ENCODE measurements around the gene BLID. TPM values are rescaled to one million over a fixed set of nuclear protein-coding genes. Genes with fewer than 3 reads are reported as not detected.

BLID gene
- total RNA-seq, 1 donor from 2014 or later: not detected

DNA sequence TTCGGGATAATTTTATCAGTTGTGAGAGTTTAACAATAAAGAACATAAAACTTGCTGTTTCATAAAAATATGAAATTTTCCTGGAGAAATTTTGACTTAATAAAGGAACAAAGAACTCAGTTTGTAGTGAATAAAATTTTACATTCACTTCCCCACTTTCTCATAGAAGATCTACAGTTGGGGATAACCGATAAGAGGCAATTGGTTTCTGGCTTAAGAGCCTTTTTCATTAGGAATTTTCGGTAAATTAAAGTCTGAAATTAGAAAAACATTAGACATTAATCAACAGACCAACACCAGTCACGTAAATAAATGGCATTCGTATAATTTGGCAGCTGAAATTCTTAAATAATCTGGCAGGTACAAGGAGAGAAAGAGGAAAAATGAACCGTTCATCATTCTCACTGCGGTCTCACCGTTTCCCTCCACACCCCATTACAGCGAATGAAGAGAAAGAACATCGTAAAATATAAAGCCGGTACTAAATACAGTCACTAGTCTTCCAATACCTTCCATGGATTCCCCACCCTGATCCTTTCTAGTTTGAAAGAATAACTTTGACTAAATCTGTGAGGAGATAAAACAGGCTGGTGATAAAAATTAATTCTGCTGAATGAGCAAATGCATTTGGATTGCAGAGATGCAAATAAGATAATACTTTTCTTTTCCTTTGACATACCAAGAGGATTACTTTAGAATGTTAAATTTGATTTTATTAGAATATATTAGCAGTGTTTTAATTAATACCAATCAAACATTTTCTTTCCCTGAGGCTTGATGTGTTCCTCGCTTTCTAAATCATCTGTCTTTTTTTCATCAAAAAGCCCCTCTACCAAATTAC, 19.5 kb downstream of the BLID start:
- Mint-ChIP-seq H3K36me3 (peaks cover 33% of the 10 kb centered on the region), H3K27me3 (ENCODE audit: insufficient read depth, low read depth) (no peaks in the 10 kb centered on the region), H3K27ac (peak overlapping the region; percentile 12), H3K4me3 (peak overlapping the region; percentile 71), H3K4me1 (peaks cover 41% of the 10 kb centered on the region), H3K9me3 (peaks cover 14% of the 10 kb centered on the region)
- H3K27me3 ChIP-seq: peaks cover 40% of the 10 kb centered on the region
- peaks cover 9% of the 10 kb centered on the region for H3F3A ChIP-seq (ENCODE audit: low read depth)
- peaks cover 32% of the 10 kb centered on the region for H3K4me1 ChIP-seq
- no peaks in the 10 kb centered on the region for H3K9me3 ChIP-seq (ENCODE audit: low read depth)
- H3K79me2 ChIP-seq (ENCODE audit: low read depth): no peaks in the 10 kb centered on the region
- H2AFZ ChIP-seq (replicated peaks): no peak overlapping the region
- H3K36me3 ChIP-seq: no peaks in the 10 kb centered on the region
- TF ChIP-seq, protein P1, sequence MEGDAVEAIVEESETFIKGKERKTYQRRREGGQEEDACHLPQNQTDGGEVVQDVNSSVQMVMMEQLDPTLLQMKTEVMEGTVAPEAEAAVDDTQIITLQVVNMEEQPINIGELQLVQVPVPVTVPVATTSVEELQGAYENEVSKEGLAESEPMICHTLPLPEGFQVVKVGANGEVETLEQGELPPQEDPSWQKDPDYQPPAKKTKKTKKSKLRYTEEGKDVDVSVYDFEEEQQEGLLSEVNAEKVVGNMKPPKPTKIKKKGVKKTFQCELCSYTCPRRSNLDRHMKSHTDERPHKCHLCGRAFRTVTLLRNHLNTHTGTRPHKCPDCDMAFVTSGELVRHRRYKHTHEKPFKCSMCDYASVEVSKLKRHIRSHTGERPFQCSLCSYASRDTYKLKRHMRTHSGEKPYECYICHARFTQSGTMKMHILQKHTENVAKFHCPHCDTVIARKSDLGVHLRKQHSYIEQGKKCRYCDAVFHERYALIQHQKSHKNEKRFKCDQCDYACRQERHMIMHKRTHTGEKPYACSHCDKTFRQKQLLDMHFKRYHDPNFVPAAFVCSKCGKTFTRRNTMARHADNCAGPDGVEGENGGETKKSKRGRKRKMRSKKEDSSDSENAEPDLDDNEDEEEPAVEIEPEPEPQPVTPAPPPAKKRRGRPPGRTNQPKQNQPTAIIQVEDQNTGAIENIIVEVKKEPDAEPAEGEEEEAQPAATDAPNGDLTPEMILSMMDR (IDR thresholded peaks at IDR 0.05): no peak
- no peak for TF ChIP-seq EZH2 (IDR thresholded peaks at IDR 0.05)
- H3K4me2 ChIP-seq: peak overlapping the region; percentile 39
- no peak overlapping the region for H3K27ac ChIP-seq
- H3K9ac ChIP-seq: no peak overlapping the region
- H3K4me3 ChIP-seq: no peak overlapping the region
- DNase-seq (ENCODE audit: low spot score): no peak
- no peaks in the 10 kb centered on the region for H4K20me1 ChIP-seq (ENCODE audit: low read depth)

DNA sequence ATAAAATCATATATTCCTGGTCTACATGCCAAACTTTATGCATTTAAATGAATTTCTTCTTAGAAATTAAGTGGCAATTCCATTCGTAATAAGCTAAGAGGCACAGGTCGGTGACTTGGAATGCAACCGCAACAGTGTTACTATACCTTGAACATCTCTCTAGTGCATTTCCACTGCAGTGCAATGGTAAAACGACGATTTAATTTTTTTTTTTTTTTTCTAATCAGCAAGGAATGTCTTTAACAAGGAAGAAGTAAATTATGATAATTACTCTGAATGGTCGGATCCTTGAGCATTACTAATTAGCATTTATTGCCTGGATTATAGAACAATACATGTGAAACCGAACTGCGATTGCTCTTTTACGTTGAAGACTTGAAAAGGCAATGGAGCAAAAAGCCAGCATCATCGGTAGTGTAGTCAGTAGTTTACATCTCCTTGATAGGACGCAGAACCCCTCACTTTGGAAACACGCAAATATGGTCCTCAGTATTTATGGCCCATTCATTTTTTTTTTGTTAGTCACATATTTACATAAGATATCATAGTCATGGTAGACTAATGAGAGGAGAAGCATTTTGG, 20.2 kb downstream of the BLID start:
- Mint-ChIP-seq H3K4me3 (no peak overlapping the region), H3K9me3 (peaks cover 16% of the 10 kb centered on the region), H3K36me3 (peaks cover 40% of the 10 kb centered on the region), H3K27me3 (ENCODE audit: insufficient read depth, low read depth) (no peaks in the 10 kb centered on the region), H3K4me1 (peaks cover 38% of the 10 kb centered on the region), H3K27ac (no peak overlapping the region)
- peaks cover 25% of the 10 kb centered on the region for H3K4me1 ChIP-seq
- peak; percentile 66 for TF ChIP-seq EZH2phosphoT487 (IDR thresholded peaks at IDR 0.05)
- TF ChIP-seq, protein P1 (IDR thresholded peaks at IDR 0.05): no peak
- TF ChIP-seq EZH2 (IDR thresholded peaks at IDR 0.05): no peak
- H3K9ac ChIP-seq: no peak overlapping the region
- H2AFZ ChIP-seq (replicated peaks): no peak overlapping the region
- H3F3A ChIP-seq (ENCODE audit: low read depth): peaks cover 2% of the 10 kb centered on the region
- no peak overlapping the region for H3K4me2 ChIP-seq
- H3K9me3 ChIP-seq (ENCODE audit: low read depth): no peaks in the 10 kb centered on the region
- no peaks in the 10 kb centered on the region for H4K20me1 ChIP-seq (ENCODE audit: low read depth)
- no peaks in the 10 kb centered on the region for H3K79me2 ChIP-seq (ENCODE audit: low read depth)
- H3K36me3 ChIP-seq: no peaks in the 10 kb centered on the region
- peaks cover 33% of the 10 kb centered on the region for H3K27me3 ChIP-seq
- no peak for DNase-seq (ENCODE audit: low spot score)
- H3K4me3 ChIP-seq: no peak overlapping the region
- no peak overlapping the region for H3K27ac ChIP-seq

DNA sequence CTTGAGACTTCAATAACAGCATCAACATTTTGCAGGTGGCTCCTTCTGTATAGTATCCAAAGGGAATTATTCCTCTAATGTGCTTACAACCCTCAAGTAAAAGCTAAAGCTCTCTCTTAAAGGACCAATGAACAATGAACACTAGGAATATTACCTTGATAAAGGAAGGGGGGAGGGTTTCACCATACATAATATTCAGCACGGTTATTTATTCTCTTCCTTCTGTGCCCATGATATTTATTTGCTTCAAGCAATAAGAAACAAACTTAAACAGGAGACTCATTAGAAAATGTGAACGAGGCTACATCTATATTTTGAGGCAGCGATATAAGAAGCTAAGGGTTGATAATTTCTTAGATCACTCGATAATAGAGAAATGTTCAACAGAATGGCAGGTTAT, 21.2 kb downstream of the BLID start:
- Histone ChIP-seq H3K27ac (no peak overlapping the region), H3K4me2 (no peak overlapping the region), H3K27me3 (peaks cover 24% of the 10 kb centered on the region), H3K9me3 (ENCODE audit: low read depth) (no peaks in the 10 kb centered on the region), H3F3A (ENCODE audit: low read depth) (no peaks in the 10 kb centered on the region), H3K79me2 (ENCODE audit: low read depth) (no peaks in the 10 kb centered on the region), H3K4me1 (peaks cover 18% of the 10 kb centered on the region), H3K4me3 (no peak overlapping the region), H3K9ac (no peak overlapping the region), H2AFZ (replicated peaks) (no peak overlapping the region), H4K20me1 (ENCODE audit: low read depth) (no peaks in the 10 kb centered on the region), H3K36me3 (no peaks in the 10 kb centered on the region)
- peaks cover 43% of the 10 kb centered on the region for H3K36me3 Mint-ChIP-seq
- H3K4me3 Mint-ChIP-seq: no peak overlapping the region
- H3K4me1 Mint-ChIP-seq: peaks cover 35% of the 10 kb centered on the region
- no peak overlapping the region for H3K27ac Mint-ChIP-seq
- TF ChIP-seq EZH2phosphoT487 (IDR thresholded peaks at IDR 0.05) (no peak), EZH2 (IDR thresholded peaks at IDR 0.05) (no peak)
- TF ChIP-seq, protein P1 (IDR thresholded peaks at IDR 0.05): no peak
- peaks cover 16% of the 10 kb centered on the region for H3K9me3 Mint-ChIP-seq
- no peaks in the 10 kb centered on the region for H3K27me3 Mint-ChIP-seq (ENCODE audit: insufficient read depth, low read depth)
- no peak for DNase-seq (ENCODE audit: low spot score)
